Loucy (cell line): ENCODE data around the gene NTHL1.

ENCODE experiments used
- H2AFZ ChIP-seq: fragments of 200-600 bp; sonication (generic); 2 replicates; pipeline ENCODE4 v1.6.0; 2016; ENCODE audit warnings: antibody characterized with exemption, mild to moderate bottlenecking, low read length, moderate library complexity
- H3F3A ChIP-seq: fragments of 200-600 bp; 2 replicates; pipeline ENCODE4 v1.6.0; 2016; ENCODE audit warnings: antibody characterized with exemption, low read depth, mild to moderate bottlenecking
- H3K27me3 ChIP-seq: fragments of 200-600 bp; sonication (generic); 2 replicates; pipeline ENCODE4 v1.6.1; 2014; ENCODE audit warnings: low read length, mild to moderate bottlenecking; ENCODE audit not compliant: insufficient read depth, poor library complexity, severe bottlenecking
- H3K36me3 ChIP-seq: fragments of 200-600 bp; sonication (generic); 2 replicates; pipeline ENCODE4 v1.6.1; 2016; ENCODE audit warnings: low read length; ENCODE audit not compliant: insufficient read depth
- H3K4me1 ChIP-seq: fragments of 200-600 bp; sonication (generic); 2 replicates; pipeline ENCODE4 v1.5.1; 2014; ENCODE audit warnings: low read length, mild to moderate bottlenecking; ENCODE audit not compliant: insufficient read depth, poor library complexity, severe bottlenecking
- H3K4me2 ChIP-seq: fragments of 200-600 bp; sonication (generic); 2 replicates; pipeline ENCODE4 v1.6.0; 2014; ENCODE audit warnings: antibody characterized with exemption, low read length, low read depth, mild to moderate bottlenecking; ENCODE audit not compliant: poor library complexity, severe bottlenecking
- H3K4me3 ChIP-seq: fragments of 200-600 bp; sonication (generic); 2 replicates; pipeline ENCODE4 v1.5.1; 2014; ENCODE audit warnings: low read length, mild to moderate bottlenecking, mixed read lengths; ENCODE audit not compliant: poor library complexity, severe bottlenecking
- H3K79me2 ChIP-seq: fragments of 200-600 bp; sonication (generic); 2 replicates; pipeline ENCODE4 v1.6.1; 2014; ENCODE audit warnings: low read length; ENCODE audit not compliant: insufficient read depth
- H3K9ac ChIP-seq: fragments of 200-600 bp; sonication (generic); 2 replicates; pipeline ENCODE4 v1.6.0; 2014; ENCODE audit warnings: mild to moderate bottlenecking, low read depth, low read length, moderate library complexity; ENCODE audit not compliant: poor library complexity, severe bottlenecking
- H3K9me2 ChIP-seq: fragments of 200-600 bp; sonication (generic); replicated peaks from 2 replicates; pipeline ENCODE4 v1.6.1; 2016; ENCODE audit warnings: low read depth, low read length, mixed read lengths
- H3K9me3 ChIP-seq: fragments of 200-600 bp; sonication (generic); 2 replicates; pipeline ENCODE4 v1.6.1; 2014; ENCODE audit warnings: mild to moderate bottlenecking, antibody characterized with exemption, low read length, low read depth; ENCODE audit not compliant: insufficient read depth
- H4K20me1 ChIP-seq: fragments of 200-600 bp; sonication (generic); 2 replicates; pipeline ENCODE4 v1.6.0; 2014; ENCODE audit warnings: antibody characterized with exemption, low read length, mild to moderate bottlenecking; ENCODE audit not compliant: insufficient read depth, poor library complexity, severe bottlenecking
- EZH2phosphoT487 ChIP-seq: fragments of 200-600 bp; IDR thresholded peaks from 2 replicates; pipeline ENCODE4 v1.6.1; 2018; ENCODE audit warnings: antibody characterized with exemption, mild to moderate bottlenecking, moderate library complexity, borderline replicate concordance
- TF ChIP-seq, protein P1 (sequence below): fragments of 200-600 bp; sonication (generic); conservative IDR thresholded peaks from 2 replicates; pipeline ENCODE4 v1.5.1; 2014; ENCODE audit warnings: mild to moderate bottlenecking, antibody characterized with exemption, low read length

Gene NTHL1

DNA sequence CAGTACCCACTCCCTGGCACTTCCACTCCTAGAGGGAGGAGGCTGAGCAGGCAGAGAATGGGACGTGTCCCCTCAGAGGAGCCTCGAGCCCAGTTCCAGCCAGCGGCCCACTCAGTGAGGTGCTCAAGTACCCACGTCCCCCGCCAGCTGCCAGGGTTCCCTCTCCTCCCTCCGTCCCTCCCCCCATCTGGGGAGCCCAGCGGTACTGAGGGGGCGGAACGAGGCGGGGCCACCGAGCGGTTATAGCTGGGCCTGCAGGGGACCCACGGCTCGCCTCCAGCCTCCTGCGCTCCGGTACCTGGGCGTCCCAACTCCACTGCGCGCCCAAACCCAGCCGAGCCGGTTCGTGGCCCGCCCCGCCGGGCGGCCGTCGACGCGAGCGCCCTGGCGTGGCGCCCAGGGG lies 28.1 kb downstream of the NTHL1 start, which contains the start of gene NPW:
Gene NPW (plus strand): TSS at position 268 of the 403 bp plus-strand sequence.
- Histone ChIP-seq H3K79me2 (no peaks in the 10 kb centered on the region), H3K4me2 (no peak within 1 kb of the TSS), H3F3A (no peaks in the 10 kb centered on the region), H4K20me1 (no peaks in the 10 kb centered on the region), H3K4me1 (peaks cover 10% of the 10 kb centered on the region), H3K27me3 (no peaks in the 10 kb centered on the region), H3K4me3 (no peak within 1 kb of the TSS), H3K9me2 (no peaks in the 10 kb centered on the region), H3K9me3 (no peaks in the 10 kb centered on the region), H3K9ac (no peak within 1 kb of the TSS), H2AFZ (no peak within 1 kb of the TSS), H3K36me3 (no peaks in the 10 kb centered on the region)
- TF ChIP-seq, protein P1, sequence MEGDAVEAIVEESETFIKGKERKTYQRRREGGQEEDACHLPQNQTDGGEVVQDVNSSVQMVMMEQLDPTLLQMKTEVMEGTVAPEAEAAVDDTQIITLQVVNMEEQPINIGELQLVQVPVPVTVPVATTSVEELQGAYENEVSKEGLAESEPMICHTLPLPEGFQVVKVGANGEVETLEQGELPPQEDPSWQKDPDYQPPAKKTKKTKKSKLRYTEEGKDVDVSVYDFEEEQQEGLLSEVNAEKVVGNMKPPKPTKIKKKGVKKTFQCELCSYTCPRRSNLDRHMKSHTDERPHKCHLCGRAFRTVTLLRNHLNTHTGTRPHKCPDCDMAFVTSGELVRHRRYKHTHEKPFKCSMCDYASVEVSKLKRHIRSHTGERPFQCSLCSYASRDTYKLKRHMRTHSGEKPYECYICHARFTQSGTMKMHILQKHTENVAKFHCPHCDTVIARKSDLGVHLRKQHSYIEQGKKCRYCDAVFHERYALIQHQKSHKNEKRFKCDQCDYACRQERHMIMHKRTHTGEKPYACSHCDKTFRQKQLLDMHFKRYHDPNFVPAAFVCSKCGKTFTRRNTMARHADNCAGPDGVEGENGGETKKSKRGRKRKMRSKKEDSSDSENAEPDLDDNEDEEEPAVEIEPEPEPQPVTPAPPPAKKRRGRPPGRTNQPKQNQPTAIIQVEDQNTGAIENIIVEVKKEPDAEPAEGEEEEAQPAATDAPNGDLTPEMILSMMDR, result no peak
- TF ChIP-seq EZH2phosphoT487, result no peak

DNA sequence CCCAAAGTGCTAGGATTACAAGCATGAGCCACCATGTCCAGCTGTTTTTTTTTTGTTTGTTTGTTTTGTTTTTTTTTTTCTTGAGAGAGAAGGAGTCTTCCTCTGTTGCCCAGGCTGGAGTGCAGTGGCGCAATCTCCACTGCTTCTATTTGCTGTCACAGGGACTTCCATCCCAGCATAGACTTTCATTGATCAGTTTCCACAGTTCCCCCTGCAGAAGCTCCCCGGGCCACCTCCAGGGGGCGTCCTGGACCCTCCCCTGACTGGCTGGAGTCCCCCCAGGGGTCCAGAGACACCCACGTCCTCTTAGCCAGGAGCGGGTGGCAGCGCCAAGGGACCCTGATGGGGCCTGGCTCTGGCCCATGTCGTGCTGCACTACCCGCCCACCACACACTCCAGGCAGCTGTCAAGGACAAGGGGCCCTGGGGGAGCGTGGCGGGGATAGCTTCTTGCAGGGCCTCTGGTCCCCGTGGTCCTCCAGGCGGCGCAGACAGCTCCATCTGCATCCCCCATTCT lies 31.2 kb downstream of the NTHL1 start:
- Histone ChIP-seq H3K9me3 (no peaks in the 10 kb centered on the region), H3K9me2 (no peaks in the 10 kb centered on the region), H2AFZ (no peak overlapping the region), H4K20me1 (no peaks in the 10 kb centered on the region), H3K79me2 (no peaks in the 10 kb centered on the region), H3K4me2 (no peak overlapping the region), H3K4me1 (no peaks in the 10 kb centered on the region), H3K9ac (no peak overlapping the region), H3K4me3 (no peak overlapping the region), H3K36me3 (no peaks in the 10 kb centered on the region), H3F3A (no peaks in the 10 kb centered on the region), H3K27me3 (no peaks in the 10 kb centered on the region)
- TF ChIP-seq, protein P1, result peak; percentile 52
- TF ChIP-seq EZH2phosphoT487, result no peak

DNA sequence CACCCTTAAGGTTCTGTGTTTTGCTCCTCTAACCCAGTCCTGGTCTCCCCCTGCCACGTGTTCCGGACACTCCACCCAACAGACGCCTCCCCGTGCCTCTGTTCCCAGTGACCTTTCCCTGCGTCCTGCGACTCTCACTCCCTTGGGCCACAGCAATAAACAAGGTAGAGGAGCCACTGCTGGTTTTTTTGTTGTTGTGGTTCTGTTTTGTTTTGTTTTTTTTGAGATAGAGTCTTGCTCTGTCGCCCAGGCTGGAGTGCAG lies 31.8 kb downstream of the NTHL1 start:
- H3F3A ChIP-seq, result no peaks in the 10 kb centered on the region
- no peaks in the 10 kb centered on the region for H3K27me3 ChIP-seq
- H3K4me1 ChIP-seq, result no peaks in the 10 kb centered on the region
- no peaks in the 10 kb centered on the region for H4K20me1 ChIP-seq
- no peaks in the 10 kb centered on the region for H3K9me3 ChIP-seq
- no peaks in the 10 kb centered on the region for H3K79me2 ChIP-seq
- no peak overlapping the region for H3K9ac ChIP-seq
- no peaks in the 10 kb centered on the region for H3K9me2 ChIP-seq
- H2AFZ ChIP-seq, result no peak overlapping the region
- H3K4me2 ChIP-seq, result no peak overlapping the region
- no peaks in the 10 kb centered on the region for H3K36me3 ChIP-seq
- no peak overlapping the region for H3K4me3 ChIP-seq
- no peak for TF ChIP-seq EZH2phosphoT487
- TF ChIP-seq, protein P1, result no peak
